Measurements from ENCODE around the gene RAB4B. TPM values are rescaled to one million over a fixed set of nuclear protein-coding genes. Genes with fewer than 3 reads are reported as not detected.
"Not testable (repeated sequence)": the region's sequence is repeated elsewhere in the genome, so short reads cannot be mapped to it uniquely, and the experiment has no call there.

RAB4B gene
- total RNA-seq, 2 experiments from 2014 or later, result 40.0 to 40.3 TPM

DNA sequence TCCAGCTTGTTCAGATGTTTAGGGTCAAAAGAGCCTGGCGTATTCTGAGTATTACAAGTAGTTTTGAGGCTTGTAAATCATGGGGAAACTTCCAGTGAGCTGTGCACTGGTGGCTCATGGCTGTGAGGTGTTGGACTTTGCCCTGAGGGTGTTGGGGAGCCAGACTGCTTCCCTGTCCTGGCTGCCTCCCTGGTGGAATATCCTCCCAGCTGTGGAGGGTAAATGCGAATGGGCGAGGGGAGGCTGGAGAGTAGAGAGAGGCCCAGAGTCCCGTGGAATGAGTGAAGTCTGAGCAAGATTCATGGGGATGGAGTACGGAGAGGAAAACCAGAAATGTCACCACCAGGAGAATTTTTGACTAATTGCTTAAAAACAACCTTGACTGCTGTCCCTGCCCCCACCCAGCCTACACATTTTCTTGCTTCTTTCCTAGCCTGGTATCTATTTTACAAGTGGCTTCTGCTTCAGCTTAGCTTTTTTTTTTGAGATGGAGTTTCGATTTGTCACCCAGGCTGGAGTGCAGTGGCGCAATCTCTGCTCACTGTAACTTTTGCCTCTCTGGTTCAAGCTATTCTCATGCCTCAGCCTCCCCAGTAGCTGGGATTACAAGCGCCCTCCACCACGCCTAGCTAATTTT is 23.3 kb upstream of the RAB4B start:
- Mint-ChIP-seq H3K27me3 (ENCODE audit: low read depth) (no peaks in the 10 kb centered on the region), H3K4me3 (peak overlapping the region; percentile 74), H3K4me1 (ENCODE audit: low read depth) (peaks cover 51% of the 10 kb centered on the region), H3K9me3 (no peaks in the 10 kb centered on the region), H3K27ac (peak overlapping the region; percentile 95), H3K36me3 (ENCODE audit: low read depth) (peaks cover 65% of the 10 kb centered on the region)
- peak; percentile 89 for DNase-seq
- CTCF ChIA-PET, result interaction anchor here (0.6 to 4.4 kb wide), 4 partner anchors 33 to 92 kb away, joined by 3 to 34 read pairs (median 5); partner anchors contain the start of genes COQ8B and ITPKC
- intact Hi-C loops (cut with micrococcal nuclease), result loop anchor here (1.0 to 5.0 kb wide), 2 partner anchors 24 to 312 kb away; partner anchors contain the start of genes RAB4B and SERTAD3

DNA sequence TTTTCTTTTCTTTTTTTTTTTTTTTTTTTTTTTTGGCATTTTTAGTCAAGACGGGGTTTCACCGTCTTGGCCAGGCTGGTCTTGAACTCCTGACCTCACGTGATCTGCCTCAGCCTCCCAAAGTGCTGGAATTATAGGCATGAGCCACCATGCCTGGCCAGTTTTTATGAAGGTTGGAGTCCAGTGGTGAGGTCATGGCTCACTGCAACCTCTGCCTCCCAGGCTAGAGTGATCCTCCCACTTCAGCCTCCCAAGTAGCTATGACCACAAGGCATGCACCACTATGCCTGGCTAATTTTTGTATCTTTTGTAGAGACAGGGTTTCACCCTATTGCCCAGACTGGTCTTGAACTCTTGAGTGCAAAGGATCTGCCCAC is 22.8 kb upstream of the RAB4B start:
- Mint-ChIP-seq H3K4me3 (peak overlapping the region; percentile 74), H3K27me3 (ENCODE audit: low read depth) (no peaks in the 10 kb centered on the region), H3K9me3 (no peaks in the 10 kb centered on the region), H3K36me3 (ENCODE audit: low read depth) (peaks cover 67% of the 10 kb centered on the region), H3K4me1 (ENCODE audit: low read depth) (peaks cover 51% of the 10 kb centered on the region), H3K27ac (peak overlapping the region; percentile 95)
- CTCF ChIA-PET, result interaction anchor here (0.5 to 4.4 kb wide), 4 partner anchors 39 to 139 kb away, joined by 3 to 34 read pairs (median 4); partner anchors contain the start of genes COQ8B and ITPKC
- intact Hi-C loops (cut with micrococcal nuclease), result loop anchor here (1.0 kb wide), 1 partner anchor 23 kb away; the partner anchor contains the start of gene RAB4B
- DNase-seq, result no peak

DNA sequence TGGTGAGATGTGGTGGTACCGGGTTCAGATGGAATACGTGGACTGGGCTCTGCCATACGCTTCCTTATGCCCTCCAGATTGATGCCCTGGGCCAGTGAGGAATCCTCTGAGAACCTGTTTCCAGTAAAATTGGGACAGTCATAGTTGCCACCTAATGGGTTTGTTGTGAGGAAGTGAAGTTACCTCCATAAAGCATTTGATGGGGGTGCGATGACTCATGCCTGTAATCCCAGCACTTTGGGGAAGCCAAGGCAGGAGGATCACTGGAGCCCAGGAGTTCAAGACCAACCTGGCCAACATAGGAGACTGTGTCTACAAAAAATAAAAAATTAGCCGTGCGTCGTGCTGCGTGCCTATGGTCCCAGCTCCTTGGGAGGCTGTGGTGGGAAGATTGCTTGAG is 22.3 kb upstream of the RAB4B start:
- Mint-ChIP-seq H3K27me3 (ENCODE audit: low read depth) (no peaks in the 10 kb centered on the region), H3K4me1 (ENCODE audit: low read depth) (peaks cover 54% of the 10 kb centered on the region), H3K36me3 (ENCODE audit: low read depth) (peaks cover 71% of the 10 kb centered on the region), H3K4me3 (peak overlapping the region; percentile 55), H3K9me3 (no peaks in the 10 kb centered on the region), H3K27ac (peak overlapping the region; percentile 83)
- DNase-seq, result no peak
- CTCF ChIA-PET, result interaction anchor here (0.7 to 4.4 kb wide), 5 partner anchors 39 to 615 kb away, joined by 3 to 34 read pairs (median 3); partner anchors contain the start of genes COQ8B and ITPKC
- intact Hi-C loops (cut with micrococcal nuclease), result loop anchor here (1.0 kb wide), 1 partner anchor 23 kb away; the partner anchor contains the start of gene RAB4B

DNA sequence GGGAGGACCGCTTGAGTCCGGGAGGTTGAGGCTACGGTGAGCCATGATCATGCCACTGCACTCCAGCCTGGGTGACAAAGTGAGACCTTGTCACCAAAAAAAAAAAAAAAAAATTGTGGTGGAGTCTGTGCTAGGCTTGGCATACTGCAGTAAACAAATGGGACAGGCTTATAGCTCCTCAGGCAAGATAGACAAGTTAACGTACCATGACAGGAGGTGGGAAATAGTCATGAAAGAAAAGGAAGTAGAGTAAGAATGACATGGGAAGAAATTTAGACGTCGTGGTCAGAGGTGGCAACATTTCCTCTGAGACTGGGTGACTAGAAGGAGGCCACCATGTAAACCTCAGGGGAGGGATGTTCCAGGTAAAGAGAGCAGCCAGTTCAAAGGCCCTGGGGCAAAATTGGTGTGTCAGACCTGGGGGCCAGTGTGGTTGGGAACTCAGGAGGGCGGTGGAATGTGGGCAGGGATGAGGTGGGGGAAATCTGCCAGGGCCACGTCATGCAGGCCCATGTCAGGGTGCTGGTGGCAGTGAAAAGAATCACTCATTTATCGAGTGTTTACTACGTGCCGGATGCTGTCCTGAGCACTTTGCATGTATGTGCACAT is 21.4 kb upstream of the RAB4B start:
- intact Hi-C loops (cut with micrococcal nuclease), result no loop called here
- H3K36me3 Mint-ChIP-seq (ENCODE audit: low read depth), result peaks cover 70% of the 10 kb centered on the region
- H3K4me3 Mint-ChIP-seq, result no peak overlapping the region
- DNase-seq, result no peak
- no peaks in the 10 kb centered on the region for H3K27me3 Mint-ChIP-seq (ENCODE audit: low read depth)
- H3K27ac Mint-ChIP-seq, result peak overlapping the region; percentile 30
- CTCF ChIA-PET, result interaction anchor here (0.7 to 1.6 kb wide), 4 partner anchors 29 to 614 kb away, joined by 3 to 4 read pairs (median 3); no protein-coding TSS in a partner anchor
- peaks cover 57% of the 10 kb centered on the region for H3K4me1 Mint-ChIP-seq (ENCODE audit: low read depth)
- no peaks in the 10 kb centered on the region for H3K9me3 Mint-ChIP-seq

DNA sequence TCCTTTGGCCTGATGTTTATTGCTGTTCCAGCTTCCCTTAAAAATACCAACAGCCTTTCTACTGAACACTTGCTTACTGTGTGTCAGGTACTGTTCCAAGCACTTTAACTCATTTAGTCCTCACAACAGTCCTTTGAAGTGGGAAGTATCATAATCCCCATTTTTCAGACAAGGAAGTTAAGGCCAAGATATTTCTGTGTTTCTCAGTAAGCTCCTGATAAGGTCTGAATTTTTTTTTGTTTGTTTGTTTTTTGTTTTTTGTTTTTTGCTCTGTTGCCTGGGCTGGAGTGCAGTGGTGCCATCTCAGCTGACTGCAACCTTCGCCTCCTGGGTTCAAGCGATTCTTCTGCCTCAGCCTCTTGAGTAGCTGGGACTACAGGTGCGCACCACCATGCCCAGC is 19.6 kb upstream of the RAB4B start:
- Mint-ChIP-seq H3K27ac (peak overlapping the region; percentile 15), H3K9me3 (no peaks in the 10 kb centered on the region), H3K4me3 (no peak overlapping the region), H3K4me1 (ENCODE audit: low read depth) (peaks cover 65% of the 10 kb centered on the region), H3K27me3 (ENCODE audit: low read depth) (no peaks in the 10 kb centered on the region), H3K36me3 (ENCODE audit: low read depth) (peaks cover 73% of the 10 kb centered on the region)
- DNase-seq, result no peak
- CTCF ChIA-PET, result interaction anchor here (0.7 kb wide), 1 partner anchor 36 kb away, joined by 3 read pairs; no protein-coding TSS in a partner anchor
- intact Hi-C loops (cut with micrococcal nuclease), result no loop called here

DNA sequence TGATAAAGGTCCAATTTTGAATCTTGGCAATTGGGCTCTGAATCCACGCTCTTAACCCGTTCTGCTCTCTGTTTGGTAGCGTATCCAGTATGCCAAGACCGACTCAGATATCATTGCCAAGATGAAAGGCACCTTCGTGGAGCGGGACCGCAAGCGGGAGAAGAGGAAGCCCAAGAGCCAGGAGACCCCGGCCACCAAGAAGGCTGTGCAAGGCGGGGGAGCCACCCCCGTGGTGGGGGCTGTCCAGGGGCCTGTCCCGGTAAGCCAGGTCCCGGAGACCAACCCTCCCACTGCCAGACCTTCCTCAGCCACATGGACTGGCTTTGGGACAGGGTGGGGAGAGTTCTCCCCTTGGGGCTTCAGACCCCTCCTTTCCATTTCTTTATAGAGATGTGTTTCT is 18.7 kb upstream of the RAB4B start:
- CTCF ChIA-PET, result no interaction called here
- Mint-ChIP-seq H3K27me3 (ENCODE audit: low read depth) (no peaks in the 10 kb centered on the region), H3K4me1 (ENCODE audit: low read depth) (peaks cover 71% of the 10 kb centered on the region), H3K9me3 (no peaks in the 10 kb centered on the region), H3K4me3 (no peak overlapping the region), H3K27ac (no peak overlapping the region), H3K36me3 (ENCODE audit: low read depth) (peaks cover 77% of the 10 kb centered on the region)
- no peak for DNase-seq
- intact Hi-C loops (cut with micrococcal nuclease), result no loop called here

DNA sequence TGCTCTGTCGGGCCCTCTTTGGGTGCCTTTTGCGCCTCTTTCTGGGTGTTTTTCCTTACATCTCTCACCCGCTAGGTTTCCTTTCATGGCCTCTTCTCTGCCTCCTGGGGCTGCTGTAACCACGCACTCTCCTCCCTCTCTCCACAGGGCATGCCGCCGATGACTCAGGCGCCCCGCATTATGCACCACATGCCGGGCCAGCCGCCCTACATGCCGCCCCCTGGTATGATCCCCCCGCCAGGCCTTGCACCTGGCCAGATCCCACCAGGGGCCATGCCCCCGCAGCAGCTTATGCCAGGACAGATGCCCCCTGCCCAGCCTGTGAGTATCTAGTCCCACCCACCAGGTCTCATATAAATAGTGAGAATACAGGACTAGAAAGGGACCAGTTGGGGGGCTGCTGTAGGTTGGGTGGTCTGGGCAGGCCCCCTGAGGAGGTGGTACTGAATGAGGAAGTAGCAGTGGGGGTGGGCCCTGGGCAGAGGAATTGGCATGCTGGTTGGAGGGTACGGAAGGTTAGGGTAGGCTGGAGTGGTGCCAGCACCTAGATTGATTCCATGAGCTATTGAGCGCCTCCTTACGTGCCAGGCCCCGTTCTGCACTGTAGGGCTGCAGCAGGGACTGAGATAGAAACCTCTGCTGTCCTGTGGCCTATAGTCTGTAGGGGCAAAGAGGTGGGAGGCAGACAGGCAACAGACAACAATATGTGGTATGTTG is 15.1 kb upstream of the RAB4B start:
- H3K9me3 Mint-ChIP-seq, result no peaks in the 10 kb centered on the region
- no peak for DNase-seq
- H3K27ac Mint-ChIP-seq, result peak overlapping the region; percentile 51
- intact Hi-C loops (cut with micrococcal nuclease), result no loop called here
- no peaks in the 10 kb centered on the region for H3K27me3 Mint-ChIP-seq (ENCODE audit: low read depth)
- peaks cover 56% of the 10 kb centered on the region for H3K4me1 Mint-ChIP-seq (ENCODE audit: low read depth)
- no peak overlapping the region for H3K4me3 Mint-ChIP-seq
- H3K36me3 Mint-ChIP-seq (ENCODE audit: low read depth), result peaks cover 65% of the 10 kb centered on the region
- CTCF ChIA-PET, result interaction anchor here (0.6 kb wide), 1 partner anchor 314 kb away, joined by 3 read pairs; no protein-coding TSS in a partner anchor

DNA sequence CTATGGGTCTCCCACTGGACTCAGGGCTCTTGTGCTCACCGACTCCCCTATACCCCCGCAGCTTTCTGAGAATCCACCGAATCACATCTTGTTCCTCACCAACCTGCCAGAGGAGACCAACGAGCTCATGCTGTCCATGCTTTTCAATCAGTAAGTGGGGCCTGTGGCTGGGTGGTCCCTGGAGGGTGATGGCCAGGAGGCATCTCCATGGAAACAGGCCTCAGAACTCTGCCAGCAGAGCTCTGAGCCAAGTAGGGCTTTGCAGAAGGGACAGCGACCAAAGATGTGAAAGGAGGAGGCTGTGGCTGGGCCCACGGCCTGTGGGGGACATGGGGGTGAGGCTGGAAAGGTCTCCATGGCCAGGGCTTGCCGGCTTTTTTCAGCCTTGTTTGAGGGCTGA is 14.5 kb upstream of the RAB4B start:
- CTCF ChIA-PET, result interaction anchor here (0.6 kb wide), 1 partner anchor 315 kb away, joined by 3 read pairs; no protein-coding TSS in a partner anchor
- intact Hi-C loops (cut with micrococcal nuclease), result no loop called here
- no peak for DNase-seq
- H3K4me1 Mint-ChIP-seq (ENCODE audit: low read depth), result peaks cover 52% of the 10 kb centered on the region
- no peaks in the 10 kb centered on the region for H3K9me3 Mint-ChIP-seq
- no peaks in the 10 kb centered on the region for H3K27me3 Mint-ChIP-seq (ENCODE audit: low read depth)
- no peak overlapping the region for H3K27ac Mint-ChIP-seq
- H3K36me3 Mint-ChIP-seq (ENCODE audit: low read depth), result peaks cover 59% of the 10 kb centered on the region
- H3K4me3 Mint-ChIP-seq, result no peak overlapping the region

DNA sequence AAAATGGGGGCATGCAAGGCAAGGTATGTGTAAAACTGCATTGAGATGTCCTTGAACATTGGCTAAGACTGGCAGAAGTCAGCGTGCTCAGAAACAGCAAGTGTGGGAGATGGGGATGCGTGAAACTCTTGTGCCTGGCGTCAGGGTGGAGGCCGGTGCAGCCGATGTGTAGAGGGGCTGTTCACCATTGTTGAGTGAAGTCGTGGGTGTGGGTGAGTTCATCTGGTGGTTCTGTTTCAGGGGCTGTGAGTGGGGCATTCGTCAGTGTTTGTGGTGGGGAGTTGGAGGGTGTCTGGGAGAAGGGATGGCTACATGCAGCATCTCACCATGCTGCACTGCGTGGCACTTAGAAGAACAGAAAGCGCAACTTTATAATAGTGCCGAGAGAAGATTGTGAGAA is 14.1 kb upstream of the RAB4B start:
- H3K27me3 Mint-ChIP-seq (ENCODE audit: low read depth), result no peaks in the 10 kb centered on the region
- CTCF ChIA-PET, result no interaction called here
- peaks cover 54% of the 10 kb centered on the region for H3K4me1 Mint-ChIP-seq (ENCODE audit: low read depth)
- no peaks in the 10 kb centered on the region for H3K9me3 Mint-ChIP-seq
- intact Hi-C loops (cut with micrococcal nuclease), result no loop called here
- no peak for DNase-seq
- no peak overlapping the region for H3K4me3 Mint-ChIP-seq
- peak overlapping the region; percentile 4 for H3K27ac Mint-ChIP-seq
- peaks cover 59% of the 10 kb centered on the region for H3K36me3 Mint-ChIP-seq (ENCODE audit: low read depth)

DNA sequence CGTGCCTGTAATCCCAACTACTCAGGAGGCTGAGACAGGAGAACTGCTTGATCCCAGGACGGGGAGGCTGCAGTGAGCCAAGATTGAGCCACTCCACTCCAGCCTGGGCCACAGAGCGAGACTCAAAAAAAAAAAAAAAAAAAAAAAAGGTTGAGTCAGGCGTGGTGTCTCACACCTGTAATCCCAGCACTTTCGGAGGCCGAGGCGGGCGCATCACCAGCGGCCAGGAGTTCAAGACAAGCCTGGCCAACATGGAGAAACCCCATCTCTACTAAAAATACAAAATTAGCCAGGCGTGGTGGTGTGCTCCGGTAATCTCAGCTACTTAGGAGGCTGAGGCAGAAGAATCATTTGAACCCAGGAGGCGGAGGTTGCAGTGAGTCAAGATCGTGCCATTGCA is 11.7 kb upstream of the RAB4B start:
- H3K27ac Mint-ChIP-seq; intact Hi-C loops (cut with micrococcal nuclease); H3K27me3 Mint-ChIP-seq (ENCODE audit: low read depth); H3K4me3 Mint-ChIP-seq; H3K9me3 Mint-ChIP-seq; DNase-seq: not testable (repeated sequence)
- Mint-ChIP-seq H3K4me1 (ENCODE audit: low read depth) (peaks cover 47% of the 10 kb centered on the region), H3K36me3 (ENCODE audit: low read depth) (peaks cover 56% of the 10 kb centered on the region)
- CTCF ChIA-PET, result interaction anchor here (0.9 to 1.1 kb wide), 3 partner anchors 11 to 40 kb away, joined by 3 to 4 read pairs (median 3); no protein-coding TSS in a partner anchor

DNA sequence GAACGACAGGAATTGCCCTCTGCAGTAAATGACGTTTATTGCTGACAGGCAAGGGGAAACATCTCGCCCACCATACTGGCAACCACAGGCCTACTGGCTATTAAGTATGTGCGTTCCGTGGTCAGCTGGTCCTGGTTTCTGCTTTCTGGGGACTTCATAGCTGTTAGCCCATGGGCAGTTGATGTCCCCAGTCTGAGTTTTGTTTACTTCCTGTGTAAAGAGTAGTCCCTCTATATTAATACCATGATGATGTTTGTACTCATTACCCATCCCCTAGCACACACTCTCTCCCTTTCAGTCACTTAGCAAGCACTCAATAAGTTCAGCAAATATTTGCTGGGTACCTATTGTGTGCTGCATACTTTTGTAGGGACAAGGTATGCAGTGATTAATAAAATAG is 9.2 kb upstream of the RAB4B start:
- CTCF ChIA-PET, result no interaction called here
- Mint-ChIP-seq H3K27me3 (ENCODE audit: low read depth) (no peaks in the 10 kb centered on the region), H3K4me1 (ENCODE audit: low read depth) (peaks cover 25% of the 10 kb centered on the region), H3K4me3 (no peak overlapping the region), H3K27ac (no peak overlapping the region), H3K36me3 (ENCODE audit: low read depth) (peaks cover 38% of the 10 kb centered on the region), H3K9me3 (peaks cover 3% of the 10 kb centered on the region)
- no peak for DNase-seq
- intact Hi-C loops (cut with micrococcal nuclease), result no loop called here
